DOHH2 (cell line): ENCODE data around the gene CYFIP2.

Experiments used
- H3F3A ChIP-seq: fragments of 200-600 bp; sonication (generic), shearing (Covaris generic); 2 replicates; pipeline ENCODE4 v1.6.0; 2016; ENCODE audit warnings: antibody characterized with exemption, mild to moderate bottlenecking; ENCODE audit not compliant: control insufficient read depth, insufficient read depth
- H3K27ac ChIP-seq: fragments of 200-600 bp; sonication (generic); 2 replicates; pipeline ENCODE4 v1.5.1; 2014; ENCODE audit warnings: low read depth, mild to moderate bottlenecking, low read length, moderate library complexity
- H3K27me3 ChIP-seq: fragments of 200-600 bp; sonication (generic); 2 replicates; pipeline ENCODE4 v1.6.1; 2014; ENCODE audit warnings: mild to moderate bottlenecking, low read length, mixed read lengths; ENCODE audit not compliant: control insufficient read depth
- H3K36me3 ChIP-seq: fragments of 200-600 bp; sonication (generic); 2 replicates; pipeline ENCODE4 v1.6.1; 2014; ENCODE audit warnings: mild to moderate bottlenecking, low read length, moderate library complexity, mixed read lengths; ENCODE audit not compliant: control insufficient read depth
- H3K4me1 ChIP-seq: fragments of 200-600 bp; sonication (generic); 2 replicates; pipeline ENCODE4 v1.6.1; 2014; ENCODE audit warnings: mild to moderate bottlenecking, low read length, mixed read lengths; ENCODE audit not compliant: control insufficient read depth
- H3K4me2 ChIP-seq: fragments of 200-600 bp; sonication (generic); 2 replicates; pipeline ENCODE4 v1.6.0; 2014; ENCODE audit warnings: mild to moderate bottlenecking, low read length, moderate library complexity
- H3K4me3 ChIP-seq: fragments of 200-600 bp; sonication (generic); 2 replicates; pipeline ENCODE4 v1.5.1; 2014; ENCODE audit warnings: mild to moderate bottlenecking, low read length, mixed read lengths
- H3K79me2 ChIP-seq: fragments of 200-600 bp; sonication (generic); 2 replicates; pipeline ENCODE4 v1.6.1; 2014; ENCODE audit warnings: mild to moderate bottlenecking, low read length, mixed read lengths; ENCODE audit not compliant: control insufficient read depth
- H3K9me2 ChIP-seq: fragments of 200-600 bp; sonication (generic); replicated peaks from 2 replicates; pipeline ENCODE4 v1.6.1; 2014; ENCODE audit warnings: mild to moderate bottlenecking, low read length, mixed read lengths; ENCODE audit not compliant: control insufficient read depth
- H3K9me3 ChIP-seq: fragments of 200-600 bp; sonication (generic); 2 replicates; pipeline ENCODE4 v1.6.1; 2014; ENCODE audit warnings: antibody characterized with exemption, low read length, mixed read lengths; ENCODE audit not compliant: control insufficient read depth, insufficient read depth
- H4K20me1 ChIP-seq: fragments of 200-600 bp; sonication (generic); 2 replicates; pipeline ENCODE4 v1.6.0; 2014; ENCODE audit warnings: low read depth, mild to moderate bottlenecking, antibody characterized with exemption, low read length, moderate library complexity; ENCODE audit not compliant: control insufficient read depth, insufficient read depth
- CTCF ChIP-seq: fragments of 200-600 bp; sonication (generic); IDR thresholded peaks from one replicate; pipeline ENCODE4 v1.5.1; 2014; ENCODE audit warnings: antibody characterized with exemption, mild to moderate bottlenecking, low read depth, low read length; ENCODE audit not compliant: poor library complexity, severe bottlenecking
- EZH2phosphoT487 ChIP-seq: fragments of 200-600 bp; sonication (generic); IDR thresholded peaks from 2 replicates; pipeline ENCODE4 v1.6.1; 2017; ENCODE audit warnings: borderline replicate concordance, mild to moderate bottlenecking, antibody characterized with exemption, low read length, moderate library complexity, mixed read lengths

CYFIP2 gene

GRCh38 chr5:157219491-157220271 is 46.2 kb upstream of the CYFIP2 start:
- H3K79me2 ChIP-seq: no peaks in the 10 kb centered on the region
- no peaks in the 10 kb centered on the region for H4K20me1 ChIP-seq
- H3F3A ChIP-seq: 0 out of 2 replicates have a peak, but pooled peaks cover 2% of the 10 kb centered on the region
- peaks cover 49% of the 10 kb centered on the region for H3K4me1 ChIP-seq
- no peak for TF ChIP-seq CTCF
- TF ChIP-seq EZH2phosphoT487: no peak
- H3K4me2 ChIP-seq: no peak overlapping the region
- no peak overlapping the region for H3K27ac ChIP-seq
- H3K9me3 ChIP-seq: no peaks in the 10 kb centered on the region
- no peaks in the 10 kb centered on the region for H3K36me3 ChIP-seq
- no peak overlapping the region for H3K4me3 ChIP-seq
- no peaks in the 10 kb centered on the region for H3K27me3 ChIP-seq
- no peaks in the 10 kb centered on the region for H3K9me2 ChIP-seq

GRCh38 chr5:157221959-157222358 is 44.0 kb upstream of the CYFIP2 start:
- Histone ChIP-seq H3K9me3 (no peaks in the 10 kb centered on the region), H3F3A (no peaks in the 10 kb centered on the region), H4K20me1 (no peaks in the 10 kb centered on the region), H3K4me2 (no peak overlapping the region), H3K4me3 (no peak overlapping the region), H3K27me3 (no peaks in the 10 kb centered on the region), H3K4me1 (peaks cover 26% of the 10 kb centered on the region), H3K36me3 (no peaks in the 10 kb centered on the region), H3K9me2 (no peaks in the 10 kb centered on the region), H3K79me2 (no peaks in the 10 kb centered on the region), H3K27ac (no peak overlapping the region)
- TF ChIP-seq EZH2phosphoT487: no peak
- no peak for TF ChIP-seq CTCF

GRCh38 chr5:157222506-157223230 is 43.3 kb upstream of the CYFIP2 start:
- Histone ChIP-seq H3K27ac (no peak overlapping the region), H4K20me1 (no peaks in the 10 kb centered on the region), H3K4me3 (no peak overlapping the region), H3K9me3 (no peaks in the 10 kb centered on the region), H3K4me1 (peaks cover 19% of the 10 kb centered on the region), H3K79me2 (no peaks in the 10 kb centered on the region), H3K27me3 (no peaks in the 10 kb centered on the region), H3F3A (no peaks in the 10 kb centered on the region), H3K36me3 (no peaks in the 10 kb centered on the region), H3K4me2 (no peak overlapping the region), H3K9me2 (no peaks in the 10 kb centered on the region)
- TF ChIP-seq CTCF (no peak), EZH2phosphoT487 (no peak)
